NB4 (cell line): ENCODE measurements around the gene NFIA.

Experiments used
- CTCF ChIP-seq: IDR thresholded peaks from one replicate; pipeline ENCODE4 v1.5.1; 2012; ENCODE audit warnings: low read depth, low read length
- MAX ChIP-seq: IDR thresholded peaks from 2 replicates; pipeline ENCODE4 v1.6.1; 2011; ENCODE audit warnings: low read depth, low read length
- POLR2A ChIP-seq: IDR thresholded peaks from 2 replicates; pipeline ENCODE4 v1.6.1; 2011; ENCODE audit warnings: mild to moderate bottlenecking; ENCODE audit not compliant: insufficient read length; ENCODE audit errors: extremely low read depth

- TF ChIP-seq CTCF, result no peak
- TF ChIP-seq POLR2A, result no peak
- no peak for TF ChIP-seq MAX
These were observed 293.8 kb downstream of the NFIA start for GRCh38 chr1:61376151-61376550.
